Stimulated activated CD4-positive, alpha-beta T cell treated with anti-CD3 and anti-CD28 coated beads, Interleukin-4, amount 100 ng/mL, for 4 hours (primary cell): ENCODE results near the gene CLK2.

ENCODE experiments used
- DNase-seq, 2 experiments: peaks; one replicate each; pipeline ENCODE4 v3.0.0-alpha.2; 2020

CLK2 gene

DNA sequence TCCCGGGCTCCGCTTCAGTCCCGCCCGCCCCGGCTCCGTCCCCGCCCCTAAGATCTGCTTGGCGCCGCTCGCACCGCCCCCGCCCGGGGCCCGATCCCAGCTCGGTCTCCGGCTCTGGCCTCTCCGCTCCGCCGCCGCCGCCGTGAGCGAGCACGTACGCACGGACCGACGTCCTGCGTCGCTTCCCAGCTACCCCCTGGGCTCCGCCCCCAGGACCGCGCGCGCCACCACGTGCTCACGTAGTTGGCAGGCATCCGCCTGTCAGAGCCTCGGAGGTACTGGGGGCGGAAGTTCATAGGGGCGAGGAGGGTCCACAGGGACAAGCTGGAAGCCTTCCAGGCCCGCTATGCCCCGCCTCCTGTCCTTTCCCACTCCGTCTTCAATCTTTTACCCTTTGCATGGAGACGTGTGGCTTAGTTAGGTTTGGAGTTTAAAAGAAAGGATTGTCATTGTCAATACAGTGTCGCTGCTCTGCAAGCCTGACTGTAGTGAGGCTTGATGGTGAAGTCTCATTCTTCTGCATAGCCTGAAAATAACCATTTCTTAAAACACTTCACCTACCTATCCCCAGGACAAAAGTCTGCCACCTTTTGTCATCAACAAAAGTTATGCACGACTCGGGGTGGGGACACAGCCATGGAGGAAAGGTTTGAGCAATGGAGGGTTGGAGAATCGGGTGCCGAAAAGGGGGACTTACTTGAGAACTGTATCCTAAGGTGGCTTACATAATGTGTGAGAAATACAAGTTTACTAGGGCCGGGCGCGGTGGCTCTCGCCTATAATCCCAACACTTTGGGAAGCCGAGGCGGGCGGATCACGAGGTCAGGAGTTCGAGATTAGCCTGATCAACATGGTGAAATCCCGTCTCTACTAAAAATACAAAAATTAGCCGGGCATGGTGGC, at the start of gene CLK2:
Gene CLK2 (minus strand): TSS at position 162 of the 903 bp plus-strand sequence. CDS start 2,527 bp downstream, outside the sequence.
- DNase-seq, result peak; percentile 96

GRCh38 chr1:155322571-155322952, 49.3 kb upstream of the CLK2 start:
- DNase-seq, result no peak

- no peak for DNase-seq
Measured at GRCh38 chr1:155321639-155322503, 48.6 kb upstream of the CLK2 start.

DNA sequence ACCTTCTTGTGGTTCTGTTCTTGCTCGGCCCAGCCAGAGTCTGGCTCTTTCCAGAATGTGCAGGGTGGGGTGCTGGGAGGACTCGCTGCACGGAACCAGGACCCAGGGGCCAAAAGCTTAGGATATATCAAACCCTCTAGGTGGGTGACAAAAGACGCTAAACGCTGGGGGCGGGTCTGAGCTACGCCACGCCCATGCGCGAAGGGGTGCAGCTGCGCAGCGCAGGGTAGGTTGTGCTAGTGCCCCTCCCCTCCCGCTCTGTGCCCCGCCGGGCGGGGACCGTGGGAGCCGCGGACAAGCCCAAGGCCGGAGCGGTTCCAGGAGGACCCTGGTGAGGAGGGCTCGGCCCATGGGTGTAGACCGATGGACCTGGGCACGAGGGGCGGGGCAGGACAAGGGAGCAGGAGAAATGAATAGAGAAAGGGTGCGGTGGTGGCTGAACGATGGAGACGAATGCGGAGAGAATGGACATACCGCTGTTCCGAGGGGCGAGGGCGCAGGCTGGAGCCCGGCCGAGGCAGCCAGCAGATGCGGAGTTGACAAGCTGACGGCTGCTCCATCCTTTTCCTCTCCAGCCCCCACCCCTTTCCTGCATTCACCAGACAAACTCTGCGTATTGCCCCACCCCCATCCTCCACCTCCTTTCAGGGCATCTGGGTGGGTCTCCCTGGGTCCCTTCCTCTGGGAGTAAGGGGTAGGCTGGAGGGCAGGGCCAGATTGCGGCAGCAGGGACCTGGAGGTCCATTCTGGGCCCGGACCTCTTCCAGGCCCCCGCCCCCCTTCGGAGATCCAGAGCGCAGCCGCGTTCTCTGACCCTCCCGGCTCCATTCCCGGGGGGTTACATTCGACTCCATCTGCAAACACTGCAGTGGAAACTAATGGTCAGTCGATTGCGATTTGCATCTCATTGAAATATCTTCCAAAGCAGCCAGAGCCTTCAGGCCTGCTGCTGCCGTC, 47.6 kb upstream of the CLK2 start, which contains the start of gene RUSC1:
Gene RUSC1 (plus strand): TSS at position 234 of the 957 bp plus-strand sequence. CDS start 880 bp downstream, outside the sequence.
- DNase-seq, result peak; percentile 72

DNA sequence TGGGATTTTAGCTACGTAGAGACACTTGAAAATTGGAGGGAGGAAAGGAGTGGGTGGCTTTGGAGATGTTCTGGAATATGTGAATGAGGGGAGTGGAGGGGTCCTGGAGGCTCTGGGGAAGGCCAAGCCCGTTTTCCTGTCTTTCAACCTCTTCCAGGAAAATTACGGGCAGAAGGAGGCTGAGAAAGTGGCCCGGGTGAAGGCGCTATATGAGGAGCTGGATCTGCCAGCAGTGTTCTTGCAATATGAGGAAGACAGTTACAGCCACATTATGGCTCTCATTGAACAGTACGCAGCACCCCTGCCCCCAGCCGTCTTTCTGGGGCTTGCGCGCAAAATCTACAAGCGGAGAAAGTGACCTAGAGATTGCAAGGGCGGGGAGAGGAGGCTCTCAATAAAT, 46.9 kb upstream of the CLK2 start:
- DNase-seq, result no peak

DNA sequence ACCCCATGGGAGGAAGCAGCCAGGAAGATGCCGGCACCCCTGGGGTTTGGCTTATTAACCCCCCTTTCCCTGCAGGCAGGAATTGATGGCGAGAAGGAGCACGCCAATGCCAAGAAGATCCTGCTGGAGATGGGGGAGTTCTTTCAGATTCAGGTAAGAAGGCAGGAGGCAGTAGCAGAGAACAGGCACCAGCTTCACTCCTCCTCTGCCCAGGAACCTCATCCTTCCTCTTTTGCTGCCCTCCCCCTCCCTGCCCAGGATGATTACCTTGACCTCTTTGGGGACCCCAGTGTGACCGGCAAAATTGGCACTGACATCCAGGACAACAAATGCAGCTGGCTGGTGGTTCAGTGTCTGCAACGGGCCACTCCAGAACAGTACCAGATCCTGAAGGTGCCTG, 46.2 kb upstream of the CLK2 start:
- no peak for DNase-seq

DNA sequence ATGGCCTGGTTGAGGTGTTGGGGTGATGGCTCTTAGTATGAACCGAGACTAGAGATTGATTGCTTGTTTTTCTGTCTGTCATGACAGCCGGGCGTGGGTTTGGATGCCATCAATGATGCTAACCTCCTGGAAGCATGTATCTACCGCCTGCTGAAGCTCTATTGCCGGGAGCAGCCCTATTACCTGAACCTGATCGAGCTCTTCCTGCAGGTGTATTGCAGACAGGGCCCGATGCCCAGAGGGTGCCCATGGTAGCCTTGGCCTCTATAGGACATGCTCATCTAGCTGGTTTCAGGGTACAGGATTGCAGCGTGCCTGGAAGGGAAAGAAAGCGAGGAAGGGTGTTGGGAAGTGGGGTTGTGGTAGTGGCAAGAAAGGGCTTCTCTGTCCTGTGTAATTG, 44.8 kb upstream of the CLK2 start:
- DNase-seq, result no peak

DNA sequence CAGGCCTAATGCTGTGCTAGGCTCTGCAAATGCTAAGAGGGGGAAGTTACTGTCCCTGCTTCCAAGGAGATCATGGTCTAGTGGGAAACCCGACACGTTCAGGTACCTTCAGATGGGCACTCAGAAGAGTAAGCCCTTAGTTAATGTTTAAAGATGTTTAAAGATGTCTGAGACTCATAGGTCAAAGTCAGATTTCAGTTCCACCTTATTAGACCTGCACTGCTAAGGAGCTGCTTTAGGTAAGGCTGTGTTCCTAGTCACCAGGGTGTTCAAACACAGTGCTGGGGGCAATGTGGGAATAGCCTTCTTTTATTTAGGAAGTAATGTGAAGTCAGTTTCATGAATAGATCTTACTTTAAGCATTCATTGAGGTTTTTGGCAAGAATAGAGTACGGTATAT, 43.6 kb upstream of the CLK2 start:
- DNase-seq, result no peak

- DNase-seq, result no peak
Measured at GRCh38 chr1:155313261-155313660, 40.0 kb upstream of the CLK2 start.

DNA sequence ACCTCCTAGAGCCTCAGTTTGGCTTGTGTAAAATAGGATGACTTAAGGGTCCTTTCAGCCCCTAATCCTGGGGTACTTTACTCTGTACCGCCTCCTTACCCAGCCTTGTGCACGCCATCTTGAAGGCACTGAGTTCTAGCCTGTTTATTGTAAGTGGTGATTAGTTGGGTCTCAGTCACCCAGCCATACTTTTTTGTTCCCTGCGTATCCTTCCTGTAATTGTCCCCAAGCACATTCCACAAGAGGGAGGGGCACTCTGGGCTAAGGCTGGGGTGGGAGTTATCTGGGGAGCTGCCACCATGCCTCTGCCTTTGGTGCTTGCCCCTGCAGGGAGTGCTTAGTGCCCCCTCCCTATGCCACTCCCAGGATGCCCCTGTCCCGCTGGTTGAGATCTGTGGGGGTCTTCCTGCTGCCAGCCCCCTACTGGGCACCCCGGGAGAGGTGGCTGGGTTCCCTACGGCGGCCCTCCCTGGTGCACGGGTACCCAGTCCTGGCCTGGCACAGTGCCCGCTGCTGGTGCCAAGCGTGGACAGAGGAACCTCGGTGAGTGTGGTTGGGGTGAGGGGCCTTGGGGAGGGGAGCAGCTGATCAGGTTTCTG, 36.2 kb upstream of the CLK2 start:
- DNase-seq, result no peak

- DNase-seq, result peak; percentile 92 to 98
Measured at GRCh38 chr1:155308493-155309422, 35.5 kb upstream of the CLK2 start, which contains the start of gene FDPS. Gene FDPS (plus strand): TSS chr1:155308866. CDS start chr1:155309790, 924 bp downstream.

DNA sequence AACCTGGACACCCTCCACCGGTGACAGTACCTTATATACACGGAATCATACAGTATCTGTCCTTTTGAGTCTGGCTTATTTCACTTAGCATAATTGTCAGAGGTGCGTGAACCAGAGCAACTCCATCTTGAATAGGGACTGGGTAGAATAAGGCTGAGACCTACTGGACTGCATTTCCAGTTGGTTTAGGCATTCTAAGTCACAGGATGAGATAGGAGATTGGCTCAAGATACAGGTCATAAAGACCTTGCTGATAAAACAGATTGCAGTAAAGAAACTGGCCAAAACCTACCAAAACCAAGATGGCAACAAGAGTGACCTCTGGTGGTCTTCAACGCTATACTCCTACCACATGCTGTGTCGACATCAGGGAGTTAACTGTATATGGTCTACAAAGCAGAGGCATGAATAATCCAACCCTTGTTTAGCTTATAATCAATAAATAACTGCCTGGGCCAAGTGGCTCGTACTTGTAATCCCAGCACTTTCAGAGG, 34.0 kb upstream of the CLK2 start:
- DNase-seq, result no peak

GRCh38 chr1:155305881-155306391, 32.6 kb upstream of the CLK2 start:
- DNase-seq, result no peak

GRCh38 chr1:155304558-155305063, 31.3 kb upstream of the CLK2 start:
- no peak for DNase-seq

- no peak for DNase-seq
Measured at GRCh38 chr1:155301342-155301841, 28.1 kb upstream of the CLK2 start, which contains the start of gene PKLR. Gene PKLR (minus strand): TSS chr1:155301438. CDS start chr1:155301395, 43 bp downstream.

DNA sequence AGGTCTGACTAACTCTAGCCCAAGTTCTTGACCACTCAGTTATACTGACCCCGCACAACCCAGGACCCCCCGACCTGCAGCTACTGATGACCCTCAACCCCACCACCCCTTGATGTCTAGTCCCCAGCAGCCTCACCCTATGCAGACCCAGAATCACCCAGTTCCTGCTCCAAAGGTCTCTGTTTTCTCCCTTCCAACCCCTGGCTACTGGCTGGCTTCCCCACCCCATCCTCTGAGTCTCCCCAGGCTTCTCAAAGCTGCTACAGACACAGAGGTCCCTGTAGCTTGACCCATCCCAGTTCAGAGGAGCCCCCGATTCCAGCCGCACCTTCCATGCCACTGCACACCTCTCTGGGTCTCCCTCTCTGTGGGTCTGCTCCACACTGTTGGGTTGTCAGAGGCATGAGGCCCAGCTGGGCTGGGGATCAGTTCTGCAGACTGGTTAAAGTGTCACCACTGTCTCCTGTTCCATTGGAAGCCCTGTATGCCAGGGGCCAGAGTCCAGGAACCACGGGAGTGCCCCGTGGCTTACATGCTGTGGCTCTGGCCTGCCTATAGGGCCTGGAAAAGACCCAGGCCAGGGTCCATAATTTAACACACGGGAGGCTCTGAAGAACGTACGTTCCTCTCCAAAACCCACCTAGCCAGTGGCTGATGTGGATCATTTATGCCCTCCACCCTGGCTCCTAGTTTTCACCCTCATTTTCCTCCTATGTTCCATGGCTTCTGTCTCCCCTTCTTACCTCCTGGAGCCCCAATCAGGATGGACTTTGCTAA, 27.4 kb upstream of the CLK2 start:
- no peak for DNase-seq

- no peak for DNase-seq
Measured at GRCh38 chr1:155300024-155300423, 26.7 kb upstream of the CLK2 start.

DNA sequence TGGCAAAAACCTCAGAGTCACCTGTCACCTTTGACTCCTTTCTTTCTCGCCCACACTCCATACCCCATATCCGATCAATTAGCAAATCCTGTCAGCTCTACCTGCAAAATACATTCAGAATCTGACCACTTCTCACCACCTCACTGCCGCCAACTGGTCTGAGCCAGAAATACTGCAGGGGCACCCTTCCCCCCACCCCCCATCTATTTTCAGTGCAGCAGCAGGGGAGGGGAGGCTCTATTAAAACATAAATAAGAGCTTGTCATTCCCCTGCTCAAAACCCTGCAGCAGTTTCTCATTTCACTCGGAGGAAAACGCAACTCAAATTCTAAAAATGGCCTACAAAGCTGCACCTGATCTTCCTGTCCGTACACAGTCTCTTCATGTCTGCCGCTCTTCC, 24.1 kb upstream of the CLK2 start:
- DNase-seq, result no peak

GRCh38 chr1:155296661-155297060, 23.4 kb upstream of the CLK2 start:
- no peak for DNase-seq
